ENCODE results near the gene CYP24A1. TPM values are rescaled to one million over a fixed set of nuclear protein-coding genes. Genes with fewer than 3 reads are reported as not detected.

The CYP24A1 gene
- polyA plus RNA-seq, 1 of the 3 experiments (the other 2 are of a cell fraction), result 8.8 TPM

DNA sequence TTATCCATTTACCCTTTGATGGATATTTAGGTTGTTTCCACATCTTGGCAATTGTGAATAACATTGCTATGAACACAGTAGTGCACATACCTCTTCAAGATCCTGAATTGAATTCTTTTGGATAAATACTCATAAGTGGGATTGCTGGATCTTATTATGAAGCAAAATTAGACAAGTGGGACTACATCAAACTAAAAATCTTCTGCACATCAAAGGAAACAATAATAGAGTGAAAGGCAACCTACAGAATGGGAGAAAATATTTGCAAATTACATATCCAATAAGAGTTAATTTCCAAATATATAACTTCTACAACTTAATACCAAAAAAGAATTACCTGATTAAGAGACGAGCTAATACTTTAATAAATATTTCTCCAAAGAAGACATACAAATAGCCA is 65.0 kb downstream of the CYP24A1 start:
- Histone ChIP-seq H3K4me1 (ENCODE audit: control insufficient read depth in 1 of 2, insufficient read depth in 2 of 2, low read depth in 1 of 2, low read length in 1 of 2) (no peaks in the 10 kb centered on the region), H3K36me3 (replicated peaks in 1 of 2; ENCODE audit: control insufficient read depth in 1 of 2, insufficient read depth in 2 of 2, low read length in 1 of 2) (no peaks in the 10 kb centered on the region), H4K20me1 (ENCODE audit: insufficient read depth) (no peaks in the 10 kb centered on the region), H3K9me2 (no peaks in the 10 kb centered on the region), H2AFZ (ENCODE audit: low read depth) (no peak overlapping the region), H3K27ac (ENCODE audit: low read depth in 2 of 2, low read length in 1 of 2) (no peak overlapping the region), H3K27me3 (ENCODE audit: insufficient read depth) (no peaks in the 10 kb centered on the region), H3K4me2 (no peak overlapping the region), H3K9me3 (no peaks in the 10 kb centered on the region), H3K79me2 (ENCODE audit: insufficient read depth) (no peaks in the 10 kb centered on the region), H3K9ac (no peak overlapping the region), H3K4me3 (ENCODE audit: low read depth in 2 of 2, low read length in 1 of 2) (no peak overlapping the region), H3F3A (replicated peaks; ENCODE audit: insufficient read depth) (no peaks in the 10 kb centered on the region)
- ChIA-PET POLR2A (no interaction called here), CTCF (interaction anchor here (1.2 to 23.8 kb wide), 3 partner anchors 12 to 1559 kb away, joined by 3 to 499 read pairs (median 8); partner anchors contain the start of gene PFDN4)
- 78% methylated on average over 1 of the region's 1 CpG for WGBS (ENCODE audit: low lambda C conversion rate)
- no peak for DNase-seq
- no peak for TF ChIP-seq POLR2AphosphoS5 (IDR thresholded peaks at IDR 0.05; ENCODE audit: low read depth, low read length)
- TF ChIP-seq MEF2A (IDR thresholded peaks at IDR 0.05; ENCODE audit: borderline replicate concordance, low read depth), result no peak
- TF ChIP-seq ELF1 (IDR thresholded peaks at IDR 0.05), result no peak
- no peak for TF ChIP-seq GATA2 (CRISPR knock-in tag; IDR thresholded peaks at IDR 0.05)
- no peak for TF ChIP-seq RAD21 (IDR thresholded peaks at IDR 0.05; ENCODE audit: low read length)
- TF ChIP-seq, protein P1, sequence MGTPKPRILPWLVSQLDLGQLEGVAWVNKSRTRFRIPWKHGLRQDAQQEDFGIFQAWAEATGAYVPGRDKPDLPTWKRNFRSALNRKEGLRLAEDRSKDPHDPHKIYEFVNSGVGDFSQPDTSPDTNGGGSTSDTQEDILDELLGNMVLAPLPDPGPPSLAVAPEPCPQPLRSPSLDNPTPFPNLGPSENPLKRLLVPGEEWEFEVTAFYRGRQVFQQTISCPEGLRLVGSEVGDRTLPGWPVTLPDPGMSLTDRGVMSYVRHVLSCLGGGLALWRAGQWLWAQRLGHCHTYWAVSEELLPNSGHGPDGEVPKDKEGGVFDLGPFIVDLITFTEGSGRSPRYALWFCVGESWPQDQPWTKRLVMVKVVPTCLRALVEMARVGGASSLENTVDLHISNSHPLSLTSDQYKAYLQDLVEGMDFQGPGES (IDR thresholded peaks at IDR 0.05; ENCODE audit: low read depth, low read length), result no peak
- no peak for TF ChIP-seq RXRA (IDR thresholded peaks at IDR 0.05; ENCODE audit: borderline replicate concordance, low read depth)
- no peak for TF ChIP-seq NRF1 (IDR thresholded peaks at IDR 0.05; ENCODE audit: low read depth, low read length)
- TF ChIP-seq, protein P2, sequence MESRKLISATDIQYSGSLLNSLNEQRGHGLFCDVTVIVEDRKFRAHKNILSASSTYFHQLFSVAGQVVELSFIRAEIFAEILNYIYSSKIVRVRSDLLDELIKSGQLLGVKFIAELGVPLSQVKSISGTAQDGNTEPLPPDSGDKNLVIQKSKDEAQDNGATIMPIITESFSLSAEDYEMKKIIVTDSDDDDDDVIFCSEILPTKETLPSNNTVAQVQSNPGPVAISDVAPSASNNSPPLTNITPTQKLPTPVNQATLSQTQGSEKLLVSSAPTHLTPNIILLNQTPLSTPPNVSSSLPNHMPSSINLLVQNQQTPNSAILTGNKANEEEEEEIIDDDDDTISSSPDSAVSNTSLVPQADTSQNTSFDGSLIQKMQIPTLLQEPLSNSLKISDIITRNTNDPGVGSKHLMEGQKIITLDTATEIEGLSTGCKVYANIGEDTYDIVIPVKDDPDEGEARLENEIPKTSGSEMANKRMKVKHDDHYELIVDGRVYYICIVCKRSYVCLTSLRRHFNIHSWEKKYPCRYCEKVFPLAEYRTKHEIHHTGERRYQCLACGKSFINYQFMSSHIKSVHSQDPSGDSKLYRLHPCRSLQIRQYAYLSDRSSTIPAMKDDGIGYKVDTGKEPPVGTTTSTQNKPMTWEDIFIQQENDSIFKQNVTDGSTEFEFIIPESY (IDR thresholded peaks at IDR 0.05; ENCODE audit: borderline replicate concordance, low read depth), result no peak

DNA sequence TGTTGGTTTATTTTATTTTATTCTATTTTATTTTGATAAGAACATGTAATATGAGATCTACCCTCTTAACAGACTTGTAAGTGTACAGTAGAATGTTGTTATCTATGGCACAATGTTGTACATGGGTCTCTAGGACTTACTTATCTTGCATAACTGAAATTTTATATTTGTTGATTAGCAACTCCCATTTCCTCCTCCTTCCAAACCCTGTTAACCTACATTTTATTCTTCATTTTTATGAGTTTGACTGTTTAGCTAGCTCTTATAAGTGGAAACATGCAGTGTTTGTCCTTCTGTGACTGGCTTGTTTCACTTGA is 65.5 kb downstream of the CYP24A1 start:
- H3K36me3 ChIP-seq (replicated peaks in 1 of 2; ENCODE audit: control insufficient read depth in 1 of 2, insufficient read depth in 2 of 2, low read length in 1 of 2), result no peaks in the 10 kb centered on the region
- no peak overlapping the region for H3K9ac ChIP-seq
- H3K4me1 ChIP-seq (ENCODE audit: control insufficient read depth in 1 of 2, insufficient read depth in 2 of 2, low read depth in 1 of 2, low read length in 1 of 2), result no peaks in the 10 kb centered on the region
- H3K4me3 ChIP-seq (ENCODE audit: low read depth in 2 of 2, low read length in 1 of 2), result no peak overlapping the region
- H3K4me2 ChIP-seq, result no peak overlapping the region
- no peak for DNase-seq
- H3K79me2 ChIP-seq (ENCODE audit: insufficient read depth), result no peaks in the 10 kb centered on the region
- H3K27ac ChIP-seq (ENCODE audit: low read depth in 2 of 2, low read length in 1 of 2), result no peak overlapping the region
- H4K20me1 ChIP-seq (ENCODE audit: insufficient read depth), result no peaks in the 10 kb centered on the region
- CTCF ChIA-PET, result interaction anchor here (1.2 to 23.8 kb wide), 3 partner anchors 11 to 1559 kb away, joined by 3 to 499 read pairs (median 8); partner anchors contain the start of gene PFDN4
- H3K9me3 ChIP-seq, result no peaks in the 10 kb centered on the region
- POLR2A ChIA-PET, result no interaction called here
- H3F3A ChIP-seq (replicated peaks; ENCODE audit: insufficient read depth), result no peaks in the 10 kb centered on the region
- no peak overlapping the region for H2AFZ ChIP-seq (ENCODE audit: low read depth)
- H3K9me2 ChIP-seq, result no peaks in the 10 kb centered on the region
- no peak for TF ChIP-seq NRF1 (IDR thresholded peaks at IDR 0.05; ENCODE audit: low read depth, low read length)
- TF ChIP-seq RCOR1 (IDR thresholded peaks at IDR 0.05; ENCODE audit: low read length), result no peak
- TF ChIP-seq NFIC (IDR thresholded peaks at IDR 0.05; ENCODE audit: borderline replicate concordance), result no peak
- TF ChIP-seq, protein P3, sequence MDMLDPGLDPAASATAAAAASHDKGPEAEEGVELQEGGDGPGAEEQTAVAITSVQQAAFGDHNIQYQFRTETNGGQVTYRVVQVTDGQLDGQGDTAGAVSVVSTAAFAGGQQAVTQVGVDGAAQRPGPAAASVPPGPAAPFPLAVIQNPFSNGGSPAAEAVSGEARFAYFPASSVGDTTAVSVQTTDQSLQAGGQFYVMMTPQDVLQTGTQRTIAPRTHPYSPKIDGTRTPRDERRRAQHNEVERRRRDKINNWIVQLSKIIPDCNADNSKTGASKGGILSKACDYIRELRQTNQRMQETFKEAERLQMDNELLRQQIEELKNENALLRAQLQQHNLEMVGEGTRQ (IDR thresholded peaks at IDR 0.05; ENCODE audit: borderline replicate concordance, low read depth, low read length), result no peak
- TF ChIP-seq, protein P1 (IDR thresholded peaks at IDR 0.05; ENCODE audit: low read depth, low read length), result no peak
- TF ChIP-seq, protein P2 (IDR thresholded peaks at IDR 0.05; ENCODE audit: borderline replicate concordance, low read depth), result no peak
- TF ChIP-seq TEAD4 (IDR thresholded peaks at IDR 0.05; ENCODE audit: borderline replicate concordance, insufficient read depth), result no peak
- no peak for TF ChIP-seq JUND (IDR thresholded peaks at IDR 0.05)
- TF ChIP-seq, protein P4, sequence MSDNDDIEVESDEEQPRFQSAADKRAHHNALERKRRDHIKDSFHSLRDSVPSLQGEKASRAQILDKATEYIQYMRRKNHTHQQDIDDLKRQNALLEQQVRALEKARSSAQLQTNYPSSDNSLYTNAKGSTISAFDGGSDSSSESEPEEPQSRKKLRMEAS (IDR thresholded peaks at IDR 0.05; ENCODE audit: low read depth), result no peak
- no peaks in the 10 kb centered on the region for H3K27me3 ChIP-seq (ENCODE audit: insufficient read depth)

Measured in SK-N-SH (cell line).